ENCODE results near the gene MMRN2.

MMRN2 gene

DNA sequence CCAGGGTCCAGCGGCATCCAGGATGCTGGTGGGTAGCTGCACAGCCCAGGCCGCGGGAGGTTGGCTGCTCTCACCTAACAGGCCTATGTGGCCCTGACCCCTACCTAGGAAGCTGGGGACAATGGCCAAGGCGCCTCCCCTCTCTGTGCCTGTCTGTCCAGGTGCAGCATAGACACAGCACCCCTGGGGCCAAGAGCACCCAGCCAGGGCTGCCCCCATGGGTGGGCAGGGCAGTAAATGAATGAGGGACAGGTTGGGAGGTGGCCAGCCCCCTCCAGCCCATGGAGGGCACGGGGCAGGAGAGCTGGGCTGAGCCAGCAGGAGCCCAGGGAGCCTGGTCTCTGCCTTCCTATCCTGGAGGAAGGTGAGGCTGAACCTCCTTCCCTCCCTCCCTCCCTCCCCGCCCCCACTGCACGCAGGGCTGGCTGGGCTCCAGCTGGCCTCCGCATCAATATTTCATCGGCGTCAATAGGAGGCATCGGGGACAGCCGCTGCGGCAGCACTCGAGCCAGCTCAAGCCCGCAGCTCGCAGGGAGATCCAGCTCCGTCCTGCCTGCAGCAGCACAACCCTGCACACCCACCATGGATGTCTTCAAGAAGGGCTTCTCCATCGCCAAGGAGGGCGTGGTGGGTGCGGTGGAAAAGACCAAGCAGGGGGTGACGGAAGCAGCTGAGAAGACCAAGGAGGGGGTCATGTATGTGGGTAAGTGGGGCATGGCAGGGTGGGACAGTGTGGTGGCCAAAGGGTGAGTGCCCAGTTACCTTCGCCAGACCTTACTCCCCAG is 893 bp upstream of the MMRN2 start, which contains the start of gene SNCG:
Gene SNCG, plus strand, starts transcription at position 484 of the 785 bp plus-strand sequence. Its CDS starts 99 bp downstream, at position 583.
- no peak within 1 kb of the TSS for H3K4me3 ChIP-seq (ENCODE audit: low read depth, low read length)
- DNase-seq (ENCODE audit: low read depth): peak; percentile 32
- TF ChIP-seq, protein P1, sequence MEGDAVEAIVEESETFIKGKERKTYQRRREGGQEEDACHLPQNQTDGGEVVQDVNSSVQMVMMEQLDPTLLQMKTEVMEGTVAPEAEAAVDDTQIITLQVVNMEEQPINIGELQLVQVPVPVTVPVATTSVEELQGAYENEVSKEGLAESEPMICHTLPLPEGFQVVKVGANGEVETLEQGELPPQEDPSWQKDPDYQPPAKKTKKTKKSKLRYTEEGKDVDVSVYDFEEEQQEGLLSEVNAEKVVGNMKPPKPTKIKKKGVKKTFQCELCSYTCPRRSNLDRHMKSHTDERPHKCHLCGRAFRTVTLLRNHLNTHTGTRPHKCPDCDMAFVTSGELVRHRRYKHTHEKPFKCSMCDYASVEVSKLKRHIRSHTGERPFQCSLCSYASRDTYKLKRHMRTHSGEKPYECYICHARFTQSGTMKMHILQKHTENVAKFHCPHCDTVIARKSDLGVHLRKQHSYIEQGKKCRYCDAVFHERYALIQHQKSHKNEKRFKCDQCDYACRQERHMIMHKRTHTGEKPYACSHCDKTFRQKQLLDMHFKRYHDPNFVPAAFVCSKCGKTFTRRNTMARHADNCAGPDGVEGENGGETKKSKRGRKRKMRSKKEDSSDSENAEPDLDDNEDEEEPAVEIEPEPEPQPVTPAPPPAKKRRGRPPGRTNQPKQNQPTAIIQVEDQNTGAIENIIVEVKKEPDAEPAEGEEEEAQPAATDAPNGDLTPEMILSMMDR (conservative IDR thresholded peaks at IDR 0.05; ENCODE audit: low read depth, low read length): no peak

DNA sequence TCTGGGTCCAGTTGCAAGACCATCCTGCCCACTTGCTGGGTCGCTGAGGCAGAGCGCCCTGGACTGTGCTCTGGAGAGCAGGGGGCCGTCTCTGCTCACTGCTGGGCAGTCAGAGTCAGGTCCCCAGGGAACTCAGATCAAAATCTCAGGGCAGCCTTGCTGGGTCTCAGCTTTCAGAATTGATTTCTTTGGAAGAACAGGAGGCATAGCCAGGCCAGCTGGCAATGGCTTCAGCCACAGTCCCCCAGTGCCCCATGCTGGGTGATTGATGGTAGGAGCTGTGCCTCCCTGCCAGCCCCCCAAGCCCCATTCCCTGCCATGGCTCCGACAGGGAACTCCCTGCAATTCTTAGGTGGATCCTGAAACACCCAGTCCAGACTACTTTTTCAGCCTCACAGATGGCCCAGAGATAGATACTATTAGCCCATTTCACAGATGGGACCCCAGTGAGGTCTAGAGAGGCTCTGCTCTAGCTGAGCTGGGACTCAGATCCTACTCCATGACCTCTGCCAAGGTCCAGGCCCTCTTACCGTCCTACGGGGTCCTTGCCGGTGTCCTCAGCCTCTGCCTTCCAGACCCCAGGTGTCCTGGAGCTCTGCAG is 467 bp downstream of the MMRN2 start:
- TF ChIP-seq, protein P1 (conservative IDR thresholded peaks at IDR 0.05; ENCODE audit: low read depth, low read length): no peak
- DNase-seq (ENCODE audit: low read depth): no peak
- no peak overlapping the region for H3K4me3 ChIP-seq (ENCODE audit: low read depth, low read length)

DNA sequence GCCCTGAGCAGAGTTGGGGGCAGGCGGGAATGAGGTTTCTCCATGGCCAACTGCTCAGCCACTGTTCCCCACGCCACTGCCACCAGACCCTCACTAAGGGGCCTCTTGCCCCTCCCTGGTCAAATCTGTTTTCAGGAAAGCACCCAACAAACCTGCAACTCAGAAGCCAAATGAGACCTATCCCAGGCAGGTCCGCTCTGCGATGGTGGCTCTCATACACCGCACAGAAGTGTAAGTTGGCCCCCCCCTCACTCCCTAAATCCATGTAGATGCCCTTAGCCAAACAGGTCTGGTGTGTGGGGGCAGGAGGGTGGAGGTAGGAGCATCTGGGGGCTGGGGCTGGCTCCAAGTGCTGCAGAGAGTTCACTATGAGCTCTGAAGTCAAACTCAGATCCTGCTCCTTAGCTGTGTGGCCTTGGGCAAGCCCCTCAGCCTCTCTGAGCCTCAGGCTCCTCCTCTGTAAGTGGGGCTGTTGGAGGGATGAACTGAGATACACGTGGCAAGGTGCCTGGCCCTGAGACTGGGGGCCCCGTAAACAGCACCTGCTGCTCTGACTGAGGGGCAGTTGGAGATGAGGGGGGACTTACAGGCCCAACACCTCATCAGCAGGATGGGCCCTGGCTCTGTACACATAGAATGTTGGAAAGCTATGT is 1.1 kb downstream of the MMRN2 start:
- TF ChIP-seq, protein P1 (conservative IDR thresholded peaks at IDR 0.05; ENCODE audit: low read depth, low read length): no peak
- DNase-seq (ENCODE audit: low read depth): no peak
- H3K4me3 ChIP-seq (ENCODE audit: low read depth, low read length): no peak overlapping the region

DNA sequence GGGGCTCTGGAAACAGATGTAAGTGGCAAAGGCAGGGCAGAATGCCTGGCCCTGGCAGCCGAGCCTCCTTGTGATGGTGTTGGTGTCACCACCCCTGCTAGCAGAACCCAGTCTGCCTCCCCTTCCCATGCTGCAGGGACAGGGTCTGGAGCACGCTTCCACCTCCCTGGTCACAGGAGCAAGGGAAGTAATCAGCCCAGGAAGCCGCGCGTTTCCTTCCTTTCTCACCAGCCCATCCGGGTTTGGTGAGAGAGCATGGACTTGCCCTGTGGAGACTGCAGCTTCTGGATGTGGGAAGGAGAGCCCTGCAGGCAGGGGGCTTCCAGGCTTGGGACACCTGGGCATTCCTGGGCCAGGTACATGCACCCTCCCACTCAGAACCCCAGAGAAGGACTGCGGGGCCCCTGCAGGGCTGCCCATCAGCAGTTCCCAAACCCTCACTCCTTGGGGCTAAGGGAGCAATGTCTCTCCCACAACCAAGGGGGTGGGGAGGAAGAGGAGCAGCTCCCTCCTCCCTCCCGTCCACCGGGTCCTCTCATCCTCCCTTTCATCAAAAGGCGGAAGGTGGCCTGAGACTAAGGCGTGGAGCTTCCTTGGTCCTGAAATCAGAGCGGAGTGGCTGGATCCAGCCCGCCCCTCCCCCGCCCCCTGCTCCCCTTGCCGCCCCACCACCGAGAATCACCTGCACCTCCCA is 1.8 kb downstream of the MMRN2 start:
- no peak for DNase-seq (ENCODE audit: low read depth)
- TF ChIP-seq, protein P1 (conservative IDR thresholded peaks at IDR 0.05; ENCODE audit: low read depth, low read length): no peak
- H3K4me3 ChIP-seq (ENCODE audit: low read depth, low read length): no peak overlapping the region

DNA sequence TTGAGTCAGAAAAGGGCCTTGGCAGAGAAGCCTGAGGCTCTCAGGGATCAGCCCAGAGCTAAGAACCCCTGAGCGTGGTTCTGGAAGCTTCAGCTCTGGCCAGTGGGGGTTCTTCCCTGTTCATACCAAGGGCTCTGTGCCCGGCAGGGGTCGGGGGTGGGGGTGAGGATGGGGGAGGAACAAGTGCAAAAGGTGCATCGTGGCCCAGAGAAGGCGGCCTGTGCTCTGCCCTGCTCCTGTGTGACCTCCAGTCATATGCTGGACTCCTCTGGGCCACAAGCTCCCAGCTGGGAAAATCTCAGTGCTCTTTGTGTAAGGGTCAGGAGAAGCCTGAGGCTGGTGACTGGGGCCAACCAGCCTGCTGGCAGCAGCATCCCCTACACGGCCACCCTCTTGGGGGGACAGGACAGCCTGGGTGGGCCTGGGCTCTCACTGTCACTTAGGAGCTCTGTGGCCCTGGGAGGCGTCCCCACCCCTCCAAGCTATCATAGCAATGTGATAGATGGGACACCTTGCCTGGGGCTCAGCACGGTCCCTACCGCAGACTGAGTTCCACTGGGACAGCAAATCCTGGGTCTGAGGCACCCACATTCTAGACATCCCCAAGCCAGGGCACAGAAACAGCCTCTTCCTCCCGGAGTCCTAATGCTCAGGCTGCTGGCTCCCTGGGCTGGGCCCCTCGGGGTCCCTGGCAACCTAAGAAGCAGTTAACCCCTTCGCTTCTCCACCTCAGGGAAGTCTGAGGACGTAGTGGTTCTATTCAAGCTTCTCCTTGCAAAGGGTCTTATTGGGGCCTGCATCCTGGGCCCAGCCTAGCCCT is 2.5 kb downstream of the MMRN2 start:
- no peak overlapping the region for H3K4me3 ChIP-seq (ENCODE audit: low read depth, low read length)
- TF ChIP-seq, protein P1 (conservative IDR thresholded peaks at IDR 0.05; ENCODE audit: low read depth, low read length): no peak
- DNase-seq (ENCODE audit: low read depth): no peak
